Measurements from ENCODE around the gene LIMS1.
"Not testable (repeated sequence)": the region's sequence is repeated elsewhere in the genome, so short reads cannot be mapped to it uniquely, and the experiment has no call there.

The LIMS1 gene, protein sequence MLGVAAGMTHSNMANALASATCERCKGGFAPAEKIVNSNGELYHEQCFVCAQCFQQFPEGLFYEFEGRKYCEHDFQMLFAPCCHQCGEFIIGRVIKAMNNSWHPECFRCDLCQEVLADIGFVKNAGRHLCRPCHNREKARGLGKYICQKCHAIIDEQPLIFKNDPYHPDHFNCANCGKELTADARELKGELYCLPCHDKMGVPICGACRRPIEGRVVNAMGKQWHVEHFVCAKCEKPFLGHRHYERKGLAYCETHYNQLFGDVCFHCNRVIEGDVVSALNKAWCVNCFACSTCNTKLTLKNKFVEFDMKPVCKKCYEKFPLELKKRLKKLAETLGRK

GRCh38 chr2:108533832-108534583 is at the start of gene LIMS1:
LIMS1 (plus strand) TSS chr2:108534470; CDS start chr2:108534563, 93 bp downstream.
- peak; percentile 50 for FAIRE-seq
- DNase-seq (ENCODE audit: low spot score), result peak; percentile 89

DNA sequence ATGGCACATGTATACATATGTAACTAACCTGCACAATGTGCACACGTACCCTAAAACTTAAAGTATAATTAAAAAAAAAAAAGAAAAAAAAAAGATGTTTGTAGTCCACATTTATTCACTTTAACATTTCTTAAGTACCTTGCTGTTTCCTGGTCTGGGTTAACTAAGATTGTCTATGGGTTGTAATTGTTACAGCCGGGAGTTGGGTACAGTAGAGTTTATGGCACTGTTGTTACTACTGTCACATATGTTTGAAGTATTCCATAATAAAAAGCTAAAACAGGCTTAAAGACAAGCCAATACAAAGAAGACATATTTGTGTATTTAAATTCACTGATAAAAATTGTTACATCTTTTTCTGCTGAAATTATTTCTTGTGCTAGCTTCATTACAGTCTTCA is 49.0 kb upstream of the LIMS1 start:
- no peak for DNase-seq (ENCODE audit: low spot score)
- FAIRE-seq, result no peak

GRCh38 chr2:108490506-108491122 is 43.7 kb upstream of the LIMS1 start:
- FAIRE-seq (no peak), DNase-seq (ENCODE audit: low spot score) (no peak)

- no peak for DNase-seq (ENCODE audit: low spot score)
- FAIRE-seq, result no peak
These were observed 42.4 kb upstream of the LIMS1 start for GRCh38 chr2:108491848-108492247.

DNA sequence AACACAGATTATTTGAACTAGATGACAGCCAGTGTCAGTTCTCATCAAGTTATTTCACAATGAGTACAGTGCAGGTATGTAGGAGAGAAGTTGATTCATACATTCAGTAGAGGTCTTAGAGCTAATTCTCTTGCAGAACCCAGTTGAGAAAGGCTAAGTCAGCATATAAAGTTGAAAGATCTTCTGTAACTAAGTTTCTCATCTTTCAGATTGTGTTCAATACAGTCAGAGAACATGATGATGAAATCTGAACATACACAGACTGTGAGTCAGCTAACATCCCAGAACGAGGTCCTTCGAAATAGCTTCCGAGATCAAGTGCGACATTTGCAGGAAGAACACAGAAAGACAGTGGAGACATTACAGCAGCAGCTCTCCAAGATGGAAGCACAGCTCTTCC is 41.9 kb upstream of the LIMS1 start:
- FAIRE-seq (no peak), DNase-seq (ENCODE audit: low spot score) (peak; percentile 19)

DNA sequence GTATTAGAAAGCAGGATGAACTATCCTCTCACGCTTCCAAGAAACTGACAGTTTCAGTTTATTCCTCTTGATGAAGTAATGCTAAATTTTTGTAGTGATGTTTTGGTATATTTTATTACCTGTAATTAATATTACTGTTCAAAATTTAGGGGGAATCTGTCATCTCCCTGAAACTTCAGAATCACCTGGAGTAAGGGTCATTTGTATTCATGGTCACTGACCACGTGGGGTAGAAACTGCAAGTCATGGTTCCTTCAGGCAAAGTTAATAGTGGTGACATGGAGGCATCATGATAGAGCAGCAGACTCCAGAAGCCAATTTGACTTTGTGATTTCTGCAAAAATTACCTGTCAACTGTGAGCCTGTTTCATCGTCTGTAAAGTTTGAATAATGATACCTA is 38.1 kb upstream of the LIMS1 start:
- DNase-seq (ENCODE audit: low spot score); FAIRE-seq: not testable (repeated sequence)

- not testable (repeated sequence) for FAIRE-seq; DNase-seq (ENCODE audit: low spot score)
These were observed 26.6 kb upstream of the LIMS1 start for GRCh38 chr2:108507620-108508019.

- not testable (repeated sequence) for FAIRE-seq; DNase-seq (ENCODE audit: low spot score)
These were observed 21.8 kb upstream of the LIMS1 start for GRCh38 chr2:108512431-108512830.

- not testable (repeated sequence) for DNase-seq (ENCODE audit: low spot score)
- FAIRE-seq, result peak; percentile 69
These were observed 19.8 kb upstream of the LIMS1 start for GRCh38 chr2:108514478-108514877.

- FAIRE-seq; DNase-seq (ENCODE audit: low spot score): not testable (repeated sequence)
These were observed 9.6 kb upstream of the LIMS1 start for GRCh38 chr2:108524688-108525087.

DNA sequence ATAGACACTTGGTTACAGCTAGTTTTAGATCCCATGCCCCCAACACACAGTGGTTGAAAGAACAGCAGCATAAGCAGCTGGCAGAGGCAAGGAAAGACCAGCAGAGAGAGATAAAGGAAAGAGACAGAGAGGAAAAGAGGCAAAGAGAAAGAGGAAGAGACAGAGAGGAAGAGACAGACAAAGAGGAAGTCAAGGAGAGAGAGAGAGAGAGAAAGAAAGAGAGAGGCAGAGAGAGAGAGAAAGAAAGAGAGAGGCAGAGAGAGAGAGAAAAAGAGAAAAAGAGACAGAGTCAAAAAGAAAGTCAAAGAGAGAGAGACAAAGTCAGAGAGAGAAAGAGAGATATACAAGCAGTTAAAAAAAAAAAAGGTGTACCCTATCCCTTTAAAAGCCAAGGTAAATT is 9.0 kb upstream of the LIMS1 start:
- FAIRE-seq; DNase-seq (ENCODE audit: low spot score): not testable (repeated sequence)

GRCh38 chr2:108531674-108532055 is 2.6 kb upstream of the LIMS1 start:
- FAIRE-seq, result no peak
- no peak for DNase-seq (ENCODE audit: low spot score)

DNA sequence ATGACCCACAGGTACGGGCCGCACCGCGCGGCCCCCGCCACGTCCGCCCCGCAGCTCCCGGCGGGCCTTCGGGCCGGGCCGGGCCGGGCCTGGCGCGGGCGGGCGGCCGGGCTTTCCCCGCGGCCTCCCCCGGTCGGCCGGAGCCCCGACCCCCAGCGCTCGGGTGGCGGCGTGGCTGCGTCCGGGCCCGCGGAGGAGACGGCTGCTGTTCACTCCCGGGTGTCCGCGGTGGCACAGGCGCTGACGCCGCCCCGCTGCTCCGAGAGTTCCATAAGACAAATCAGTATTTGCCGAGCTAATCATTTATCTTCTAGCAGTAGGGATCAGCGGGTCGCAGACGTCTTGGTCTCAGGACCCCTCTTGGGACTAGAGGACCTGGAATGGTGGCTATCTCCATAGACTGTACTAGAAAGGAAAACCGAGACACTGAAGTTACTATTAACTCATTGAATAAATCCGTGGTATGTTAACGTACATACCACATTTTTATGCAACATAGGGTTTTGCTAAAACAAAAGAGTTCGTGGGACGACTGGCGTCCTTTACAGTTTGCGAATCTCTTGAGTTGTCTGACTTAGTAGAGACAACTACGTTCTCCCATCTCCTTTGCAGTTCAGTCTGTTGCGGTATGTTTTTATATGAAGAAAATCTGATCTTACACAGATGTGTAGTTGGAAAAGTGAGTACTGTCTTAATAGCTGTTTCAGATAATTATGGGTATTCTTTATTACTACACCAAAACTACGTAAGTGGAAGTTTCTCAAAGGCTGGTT is 500 bp downstream of the LIMS1 start:
- FAIRE-seq, result no peak
- peak; percentile 41 for DNase-seq (ENCODE audit: low spot score)

DNA sequence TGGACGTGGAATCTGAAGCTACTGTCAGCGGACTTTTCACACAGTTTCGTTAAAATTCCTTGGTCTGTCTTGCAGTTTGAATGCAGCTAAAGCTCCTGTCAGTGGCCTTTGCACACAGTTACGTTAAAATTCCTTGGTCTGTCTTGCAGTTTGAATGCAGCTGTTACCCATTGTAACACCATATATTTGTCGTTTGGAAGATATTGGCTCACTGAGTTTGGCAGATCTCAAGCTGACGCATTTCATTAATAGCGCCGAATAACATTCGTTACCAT is 1.0 kb downstream of the LIMS1 start:
- no peak for DNase-seq (ENCODE audit: low spot score)
- no peak for FAIRE-seq

- no peak for FAIRE-seq
These were observed 2.0 kb downstream of the LIMS1 start for GRCh38 chr2:108536133-108536780.

DNA sequence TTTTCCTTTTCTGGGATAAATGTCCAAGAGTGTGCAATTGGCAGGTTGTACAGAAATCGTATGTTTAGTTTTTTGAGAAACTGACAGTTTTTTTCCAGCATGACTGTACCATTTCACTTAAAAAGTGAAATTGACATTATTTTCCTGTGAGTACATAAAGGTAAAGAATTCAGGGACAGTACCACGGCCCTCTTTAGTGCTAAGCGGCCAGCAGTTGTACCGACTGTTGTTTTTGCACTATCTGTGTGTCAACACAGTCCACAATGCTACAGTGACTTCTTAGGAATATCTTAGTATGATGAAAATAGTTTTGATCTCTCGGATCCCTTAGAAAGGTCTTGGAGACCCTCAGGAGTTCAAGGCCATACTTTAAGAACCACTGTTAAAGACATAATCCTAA is 2.6 kb downstream of the LIMS1 start:
- FAIRE-seq (no peak), DNase-seq (ENCODE audit: low spot score) (no peak)

More at GRCh38 chr2:108536133-108536780, 2.0 kb downstream of the LIMS1 start:
- DNase-seq (ENCODE audit: low spot score), result no peak

- no peak for DNase-seq (ENCODE audit: low spot score)
- FAIRE-seq, result no peak
These were observed 3.8 kb downstream of the LIMS1 start for GRCh38 chr2:108538000-108538625.

DNA sequence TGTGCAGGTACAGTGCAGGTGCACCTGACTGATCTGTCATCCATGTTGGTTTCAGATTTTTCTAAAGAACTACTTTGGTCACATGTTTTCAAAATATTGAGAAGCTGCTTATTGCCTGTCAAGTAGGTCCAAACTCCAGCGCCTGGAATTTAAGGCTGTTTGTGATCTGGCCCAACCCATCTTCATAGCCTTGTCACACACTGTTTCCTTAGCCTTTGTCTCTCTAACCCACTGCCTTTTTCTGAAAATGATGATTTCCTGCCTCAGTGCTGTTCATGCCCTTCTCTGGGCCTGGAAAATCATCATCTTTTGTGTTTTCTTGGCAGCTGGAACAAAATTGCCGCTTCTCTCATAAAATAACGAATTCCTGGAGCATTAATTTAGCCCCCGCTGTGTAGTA is 7.2 kb downstream of the LIMS1 start:
- FAIRE-seq, result no peak
- DNase-seq (ENCODE audit: low spot score), result no peak

DNA sequence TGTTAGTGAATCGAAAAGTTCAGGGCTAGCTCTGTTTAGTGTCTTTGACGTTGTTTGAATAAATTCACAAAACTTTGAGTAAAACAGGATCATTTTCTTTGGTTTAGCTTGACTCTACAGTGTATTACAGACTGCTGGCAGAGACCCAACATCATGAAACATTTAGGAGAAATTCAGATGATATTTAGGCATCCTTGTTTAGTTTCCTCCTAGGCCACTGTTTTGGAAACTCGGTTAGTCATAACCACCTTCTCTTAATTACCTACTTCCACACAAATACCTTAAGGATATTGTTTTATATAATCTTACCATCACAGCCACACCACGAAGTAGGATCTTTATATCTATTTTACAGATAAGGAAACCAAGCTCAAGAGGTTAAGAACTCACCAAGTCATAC is 7.8 kb downstream of the LIMS1 start:
- DNase-seq (ENCODE audit: low spot score) (no peak), FAIRE-seq (no peak)

DNA sequence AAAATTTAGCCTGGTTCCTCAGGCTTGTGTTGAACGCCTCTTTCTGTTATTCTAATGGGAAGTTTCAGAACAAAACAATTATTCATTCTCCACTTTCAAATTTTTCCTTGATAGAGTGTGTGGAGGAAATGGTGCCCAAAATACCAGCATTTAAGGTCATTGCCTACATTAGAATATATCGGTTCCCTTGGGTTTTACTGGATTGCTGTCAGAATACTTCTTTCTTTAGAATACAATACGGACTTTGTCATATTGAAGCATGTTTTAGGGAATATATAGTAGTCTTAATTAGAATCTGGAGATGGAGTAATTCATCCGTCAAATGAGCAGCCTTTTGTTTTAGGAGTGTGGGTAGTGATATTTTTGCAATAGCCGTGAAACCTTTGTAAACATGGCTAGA is 13.3 kb downstream of the LIMS1 start:
- FAIRE-seq (no peak), DNase-seq (ENCODE audit: low spot score) (no peak)
